Psoas muscle (tissue), 8 donors: Measurements from ENCODE around the gene PEAR1. TPM values are rescaled to one million over a fixed set of nuclear protein-coding genes. Genes with fewer than 3 reads are reported as not detected.

Source experiments
- ATAC-seq, 4 donors: fragments of 200-7000 bp; cut with Tn5 transposase; one replicate each; pipeline ENCODE4 v1.9.1; 2020; ENCODE audit warnings: moderate library complexity in 3 of 4, mild to moderate bottlenecking in 2 of 4
- DNase-seq, 2 donors: peaks; one replicate each; pipeline ENCODE4 v3.0.0-alpha.2; 2020
- H3K27ac ChIP-seq: fragments of 200-600 bp; one replicate; pipeline ENCODE4 v1.8.0; 2022
- H3K27me3 ChIP-seq, 3 donors: fragments of 200-600 bp in 1 of 3; one replicate each; pipeline versions ENCODE4 v1.6.1 to v1.8.0; 2013 to 2022; ENCODE audit warnings: low read length in 2 of 3, mild to moderate bottlenecking in 2 of 3, moderate library complexity in 1 of 3; ENCODE audit not compliant: insufficient read depth in 3 of 3
- H3K36me3 ChIP-seq, 2 donors: fragments of 200-600 bp in 1 of 2; one replicate each; pipeline versions ENCODE4 v1.6.1 to v1.8.0; 2013 to 2022; ENCODE audit warnings: low read depth in 1 of 2, mild to moderate bottlenecking in 1 of 2, moderate library complexity in 1 of 2; ENCODE audit not compliant: insufficient read depth in 1 of 2
- H3K4me1 ChIP-seq: fragments of 200-600 bp; one replicate; pipeline ENCODE4 v1.8.0; 2022
- H3K4me3 ChIP-seq: fragments of 200-600 bp; one replicate; pipeline ENCODE4 v1.8.0; 2022; ENCODE audit warnings: mild to moderate bottlenecking
- H3K9me3 ChIP-seq: fragments of 200-600 bp; one replicate; pipeline ENCODE4 v1.8.0; 2022
- CTCF ChIP-seq: fragments of 200-600 bp; IDR thresholded peaks from one replicate; pipeline ENCODE4 v1.8.0; 2022; ENCODE audit warnings: antibody characterized with exemption
- WGBS, 3 donors: extraction: QIAGEN DNeasy Blood & Tissue Kit; methylation state at CpG; one replicate each; pipeline versions ENCODE4 v1.1.6 to v1.1.7; 2013; 5-methylcytosine and 5-hydroxymethylcytosine counted together
- intact Hi-C, 2 donors: fragments of 100-400 bp; cut with DNase I; formaldehyde crosslinking; loops; one replicate each; pipeline versions ENCODE4 v1.11.0 to v1.14.2; 2022
- polyA plus RNA-seq, 3 donors: library from polyadenylated mRNA; stranded (reverse); fragments of 200-250 nt; gene quantifications; one replicate each; pipeline ENCODE4 v1.2.3, GENCODE V29; 2013
- total RNA-seq, 4 donors: library from RNA; stranded (reverse); fragmentation: NEBNext Ultra II Directional in 2 of 4; extraction: Animal tissue kit (Norgen Biotek cat#: 25700) in 2 of 4; gene quantifications; one replicate each; pipeline versions ENCODE4 v1.2.1 to v1.2.4, GENCODE V29; 2021 to 2023
- donor health status: healthy with polysubstance abuse.
- donor health status: DM: no; HTN: no; CAD: no; lungs with moderate emphysema.
- donor health status: Bipolar disorder and iron deficiency.
- donor health status: healthy.
- donor health status: DM: yes; HTN: yes; CAD: no.
- donor health status: DM: no; HTN: no; CAD: no.
- donor health status: DM: no; HTN: no; CAD: no.
- donor health status: DM: yes; HTN: yes; CAD: no.

Gene PEAR1
- total and polyA plus RNA-seq, 7 donors, result 2.1 to 7.3 (median 3.8) TPM

- H3K4me1 ChIP-seq, result no peaks in the 10 kb centered on the region
- no peaks in the 10 kb centered on the region for H3K9me3 ChIP-seq
- H3K4me3 ChIP-seq, result no peak overlapping the region
- WGBS, 3 donors, result 82 to 91% (median 90%) methylated on average over 9 of the region's 9 CpGs
- peaks cover 0 to 8% of the 10 kb centered on the region in 2 donors for H3K36me3 ChIP-seq
- no peak for ATAC-seq
- TF ChIP-seq CTCF, result no peak
- intact Hi-C loops, result loop anchor here in 1 of 2 donors (10.0 kb wide), 1 partner anchor 160 kb away; no protein-coding TSS in a partner anchor
- no peak overlapping the region for H3K27ac ChIP-seq
- DNase-seq, result peak in 1 of 2 donors; percentile 12
- H3K27me3 ChIP-seq, result peaks cover 0 to 20% (median 0%) of the 10 kb centered on the region in 3 donors
These were observed 20.9 kb downstream of the PEAR1 start for GRCh38 chr1:156914440-156914856.

GRCh38 chr1:156920233-156921052, 26.9 kb downstream of the PEAR1 start, which contains the start of gene LRRC71:
Gene LRRC71, plus strand, starts transcription at chr1:156920632. Its CDS starts 172 bp downstream, at chr1:156920804.
- no peaks in the 10 kb centered on the region for H3K36me3 ChIP-seq
- 6 to 7% (median 7%) methylated on average over 68 to 71 of the region's 71 CpGs for WGBS, 3 donors
- TF ChIP-seq CTCF, result peak; percentile 85
- H3K4me3 ChIP-seq, result peak within 1 kb of the TSS; percentile 41
- H3K4me1 ChIP-seq, result peaks cover 6% of the 10 kb centered on the region
- no peaks in the 10 kb centered on the region for H3K9me3 ChIP-seq
- DNase-seq (peak; percentile 82 to 90), ATAC-seq (peak; percentile 81 to 95 (median 92))
- intact Hi-C loops, result loop anchor here in 1 of 2 donors (2.0 kb wide), 1 partner anchor 30 kb away; no protein-coding TSS in a partner anchor
- H3K27me3 ChIP-seq, result peaks cover 0 to 59% (median 32%) of the 10 kb centered on the region in 3 donors
- H3K27ac ChIP-seq, result no peak within 1 kb of the TSS

GRCh38 chr1:156921053-156921529, 27.6 kb downstream of the PEAR1 start:
- H3K4me1 ChIP-seq, result peaks cover 6% of the 10 kb centered on the region
- DNase-seq (no peak), ATAC-seq (no peak)
- no peak overlapping the region for H3K27ac ChIP-seq
- peak overlapping the region; percentile 41 for H3K4me3 ChIP-seq
- H3K27me3 ChIP-seq, result peaks cover 0 to 64% (median 32%) of the 10 kb centered on the region in 3 donors
- H3K9me3 ChIP-seq, result no peaks in the 10 kb centered on the region
- no peaks in the 10 kb centered on the region for H3K36me3 ChIP-seq
- TF ChIP-seq CTCF, result no peak
- WGBS, 3 donors, result 62 to 65% (median 63%) methylated on average over 7 of the region's 7 CpGs
- intact Hi-C loops, result loop anchor here in 1 of 2 donors (2.0 kb wide), 1 partner anchor 30 kb away; no protein-coding TSS in a partner anchor

GRCh38 chr1:156922986-156923669, 29.6 kb downstream of the PEAR1 start:
- ATAC-seq, result no peak
- 12 to 21% (median 20%) methylated on average over 11 of the region's 11 CpGs for WGBS, 3 donors
- no peak for TF ChIP-seq CTCF
- Histone ChIP-seq H3K9me3 (no peaks in the 10 kb centered on the region), H3K4me1 (peaks cover 6% of the 10 kb centered on the region), H3K36me3 (no peaks in the 10 kb centered on the region), H3K27ac (no peak overlapping the region), H3K27me3 (peaks cover 0 to 84% (median 42%) of the 10 kb centered on the region in 3 donors), H3K4me3 (no peak overlapping the region)
- no peak for DNase-seq
- intact Hi-C loops, result no loop called here
